ENCODE results near the gene CASZ1. TPM values are rescaled to one million over a fixed set of nuclear protein-coding genes. Genes with fewer than 3 reads are reported as not detected.

The CASZ1 gene
- total RNA-seq, 2 experiments from 2014 or later, result 2.9 to 4.1 TPM

DNA sequence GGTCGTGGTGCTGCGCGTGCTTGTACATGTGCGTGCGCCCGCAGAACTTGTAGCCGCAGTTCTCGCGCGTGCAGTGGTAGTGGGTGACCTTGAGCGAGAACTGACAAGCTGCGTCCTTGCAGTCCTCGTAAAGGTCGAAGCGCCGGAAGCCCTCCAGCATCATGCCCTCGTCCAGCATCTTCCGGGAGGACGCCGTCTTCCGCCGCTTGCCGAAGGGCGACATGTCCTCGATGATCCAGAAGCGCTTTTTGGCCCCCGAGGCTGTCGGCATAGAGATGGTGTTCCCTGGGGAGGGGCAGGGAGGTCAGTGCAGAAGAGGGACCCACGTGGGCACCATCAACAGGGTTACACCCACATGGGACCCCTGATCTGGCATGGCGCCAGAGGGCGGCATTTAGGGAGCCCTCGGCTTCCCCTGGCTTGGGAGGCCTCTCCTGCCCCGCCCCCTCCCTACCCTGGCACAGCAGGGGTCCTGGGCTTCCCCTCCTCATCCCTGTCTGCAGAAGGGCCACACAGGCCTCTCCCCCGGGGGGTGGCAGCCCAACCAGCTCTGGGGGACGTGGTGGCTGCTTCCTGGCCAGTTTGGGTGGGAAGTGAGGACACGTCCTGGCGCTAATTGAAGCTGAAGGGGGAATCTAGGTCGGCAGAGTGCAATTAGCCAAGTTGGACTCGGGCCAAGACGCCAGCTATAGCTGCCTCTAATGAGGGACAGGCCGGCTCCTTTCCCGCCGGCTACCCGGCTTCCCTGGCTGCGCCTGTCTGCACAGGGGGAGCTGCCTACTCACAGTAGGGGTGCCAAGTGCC, 156.5 kb downstream of the CASZ1 start:
- CTCF ChIA-PET, result no interaction called here
- Mint-ChIP-seq H3K27me3 (no peaks in the 10 kb centered on the region), H3K27ac (no peak overlapping the region), H3K36me3 (ENCODE audit: low read depth) (no peaks in the 10 kb centered on the region), H3K4me1 (ENCODE audit: low read depth) (no peaks in the 10 kb centered on the region), H3K9me3 (no peaks in the 10 kb centered on the region), H3K4me3 (no peak overlapping the region)
- intact Hi-C loops (cut with micrococcal nuclease), result no loop called here
- TF ChIP-seq CTCF (IDR thresholded peaks at IDR 0.05), result no peak
- POLR2A ChIA-PET, result no interaction called here
- ATAC-seq (no peak), DNase-seq (no peak)

DNA sequence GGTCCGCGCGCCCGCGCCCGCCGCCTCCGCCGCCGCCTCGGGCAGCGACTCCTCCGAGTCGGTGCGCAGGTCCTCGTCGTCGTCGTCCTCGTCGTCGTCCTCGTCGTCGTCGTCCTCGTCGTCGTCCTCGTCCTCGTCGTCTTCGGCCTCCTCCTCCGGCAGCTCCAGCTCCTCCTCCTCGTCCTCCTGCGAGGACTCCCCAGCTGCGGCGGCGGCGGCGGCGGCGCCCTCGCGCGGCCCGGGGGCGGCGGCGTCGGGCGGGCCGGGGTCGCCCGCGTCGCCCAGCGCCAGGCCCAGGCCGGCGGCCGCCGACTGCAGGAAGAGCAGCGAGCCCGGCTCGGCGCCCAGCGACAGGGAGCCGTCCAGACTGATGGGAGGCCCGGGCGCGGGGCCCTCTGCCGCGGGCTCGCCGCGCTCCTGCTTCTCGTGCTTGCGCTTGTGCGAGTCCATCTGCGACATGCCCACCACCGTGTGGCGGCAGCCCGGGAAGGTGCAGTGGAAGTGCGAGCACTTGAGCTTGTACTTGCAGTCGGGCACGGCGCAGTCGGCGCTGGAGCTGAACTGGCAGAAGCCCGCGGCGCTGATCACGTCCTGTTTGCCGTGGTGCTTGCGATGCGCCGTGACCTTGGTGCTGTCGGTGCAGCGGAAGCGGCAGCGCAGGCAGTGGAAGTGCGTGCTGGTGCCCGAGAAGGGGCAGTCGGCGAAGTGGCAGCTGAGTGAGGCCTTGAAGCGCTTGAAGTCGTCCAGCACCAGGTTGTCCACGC, 157.3 kb downstream of the CASZ1 start:
- H3K36me3 Mint-ChIP-seq (ENCODE audit: low read depth), result no peaks in the 10 kb centered on the region
- H3K4me1 Mint-ChIP-seq (ENCODE audit: low read depth), result no peaks in the 10 kb centered on the region
- ChIA-PET POLR2A (no interaction called here), CTCF (no interaction called here)
- H3K27ac Mint-ChIP-seq, result no peak overlapping the region
- ATAC-seq (no peak), DNase-seq (no peak)
- H3K9me3 Mint-ChIP-seq, result no peaks in the 10 kb centered on the region
- no peak for TF ChIP-seq CTCF (IDR thresholded peaks at IDR 0.05)
- H3K4me3 Mint-ChIP-seq, result no peak overlapping the region
- no peaks in the 10 kb centered on the region for H3K27me3 Mint-ChIP-seq
- intact Hi-C loops (cut with micrococcal nuclease), result no loop called here

- TF ChIP-seq CTCF (IDR thresholded peaks at IDR 0.05), result no peak
- Mint-ChIP-seq H3K36me3 (ENCODE audit: low read depth) (no peaks in the 10 kb centered on the region), H3K4me1 (ENCODE audit: low read depth) (no peaks in the 10 kb centered on the region), H3K27me3 (no peaks in the 10 kb centered on the region), H3K9me3 (no peaks in the 10 kb centered on the region), H3K4me3 (no peak overlapping the region), H3K27ac (no peak overlapping the region)
- DNase-seq (no peak), ATAC-seq (peak; percentile 8)
- intact Hi-C loops (cut with micrococcal nuclease), result no loop called here
- ChIA-PET CTCF (no interaction called here), POLR2A (no interaction called here)
Observed at GRCh38 chr1:10638559-10639005, 157.9 kb downstream of the CASZ1 start.

- Mint-ChIP-seq H3K27ac (no peak overlapping the region), H3K9me3 (no peaks in the 10 kb centered on the region), H3K27me3 (no peaks in the 10 kb centered on the region), H3K4me1 (ENCODE audit: low read depth) (no peaks in the 10 kb centered on the region), H3K4me3 (no peak overlapping the region), H3K36me3 (ENCODE audit: low read depth) (no peaks in the 10 kb centered on the region)
- intact Hi-C loops (cut with micrococcal nuclease), result no loop called here
- TF ChIP-seq CTCF (IDR thresholded peaks at IDR 0.05), result no peak
- CTCF ChIA-PET, result no interaction called here
- POLR2A ChIA-PET, result interaction anchor here (0.5 kb wide), 1 partner anchor 181 kb away, joined by 3 read pairs; no protein-coding TSS in a partner anchor
- peak; percentile 21 for ATAC-seq
- DNase-seq, result no peak
Observed at GRCh38 chr1:10637834-10638558, 158.4 kb downstream of the CASZ1 start.
